Fibroblast of lung (primary cell): ENCODE data around the gene STK32B. TPM values are rescaled to one million over a fixed set of nuclear protein-coding genes. Genes with fewer than 3 reads are reported as not detected.

Experiments
- DNase-seq, 2 donors: peaks; one replicate each; pipeline versions ENCODE4 v3.0.0 to v3.0.0-alpha.2; 2010; ENCODE audit warnings: low read depth in 2 of 2
- H2AFZ ChIP-seq: 2 replicates; pipeline ENCODE4 v1.5.1; 2012; ENCODE audit warnings: low read length, control low read depth, inconsistent platforms
- H3K27ac ChIP-seq: 2 replicates; pipeline ENCODE4 v1.5.1; 2011; ENCODE audit warnings: low read length, control low read depth; ENCODE audit not compliant: insufficient read depth
- H3K27me3 ChIP-seq: 2 replicates; pipeline ENCODE4 v1.5.1; 2011; ENCODE audit warnings: mild to moderate bottlenecking, low read length; ENCODE audit not compliant: control insufficient read depth, insufficient read depth
- H3K36me3 ChIP-seq: 2 replicates; pipeline ENCODE4 v1.5.1; 2011; ENCODE audit warnings: low read length; ENCODE audit not compliant: control insufficient read depth, insufficient read depth
- H3K4me1 ChIP-seq: 2 replicates; pipeline ENCODE4 v1.5.1; 2011; ENCODE audit warnings: low read length; ENCODE audit not compliant: control insufficient read depth, insufficient read depth; ENCODE audit errors: extremely low read depth
- H3K4me2 ChIP-seq: 2 replicates; pipeline ENCODE4 v1.5.1; 2011; ENCODE audit warnings: low read length, control low read depth; ENCODE audit not compliant: insufficient read depth; ENCODE audit errors: extremely low read depth
- H3K4me3 ChIP-seq, 4 experiments: fragments of 200-600 bp in 1 of 4; sonication (generic) in 1 of 4; replicated peaks in 1 of 4; 2 replicates each; pipeline ENCODE4 v1.5.1; 2011 to 2016; ENCODE audit warnings: low read length in 4 of 4, low read depth in 3 of 4, mild to moderate bottlenecking in 3 of 4, control low read depth in 2 of 4, inconsistent platforms in 1 of 4, mixed read lengths in 1 of 4; ENCODE audit not compliant: insufficient read depth in 1 of 4; ENCODE audit errors: control extremely low read depth in 1 of 4
- H3K79me2 ChIP-seq: 2 replicates; pipeline ENCODE4 v1.5.1; 2012; ENCODE audit warnings: mild to moderate bottlenecking, low read length, inconsistent platforms; ENCODE audit not compliant: control insufficient read depth, insufficient read depth
- H3K9ac ChIP-seq: 2 replicates; pipeline ENCODE4 v1.5.1; 2011; ENCODE audit warnings: mild to moderate bottlenecking, low read length, control low read depth; ENCODE audit not compliant: insufficient read depth
- H3K9me3 ChIP-seq: 2 replicates; pipeline ENCODE4 v1.5.1; 2012; ENCODE audit warnings: low read depth, low read length; ENCODE audit not compliant: control insufficient read depth, insufficient read depth
- H4K20me1 ChIP-seq: 2 replicates; pipeline ENCODE4 v1.5.1; 2011; ENCODE audit warnings: low read length; ENCODE audit not compliant: control insufficient read depth, insufficient read depth; ENCODE audit errors: extremely low read depth
- EZH2 ChIP-seq: IDR thresholded peaks from 2 replicates; pipeline ENCODE4 v1.5.1; 2012; ENCODE audit warnings: low read length, control low read depth, mild to moderate bottlenecking; ENCODE audit errors: missing control alignments
- polyA plus RNA-seq, 2 donors: library from polyadenylated mRNA; depleted of rRNA in 1 of 2; stranded (reverse) in 1 of 2; unstranded in 1 of 2; fragments of >200 nt; gene quantifications; 2 replicates each; pipeline ENCODE4 v1.2.1, GENCODE V29; 2011 to 2012; ENCODE audit warnings: missing spikeins in 1 of 2
- total RNA-seq: library from RNA; depleted of rRNA; stranded (reverse); fragments of >200 nt; gene quantifications from 2 replicates; pipeline ENCODE4 v1.2.1, GENCODE V29; 2014
- TF ChIP-seq, protein P1 (sequence below), 2 donors: IDR thresholded peaks in 1 of 2; conservative IDR thresholded peaks in 1 of 2; 1 replicate in 1 of 2; 2 replicates in 1 of 2; pipeline ENCODE4 v1.5.1; 2011 to 2012; ENCODE audit warnings: low read length in 2 of 2, control low read depth in 1 of 2, inconsistent platforms in 1 of 2, low read depth in 1 of 2, mild to moderate bottlenecking in 1 of 2

STK32B gene
- total and polyA plus RNA-seq, 2 donors (not counting 1 experiment from before 2014, with no cell fraction given): 0.50 to 1.4 TPM

DNA sequence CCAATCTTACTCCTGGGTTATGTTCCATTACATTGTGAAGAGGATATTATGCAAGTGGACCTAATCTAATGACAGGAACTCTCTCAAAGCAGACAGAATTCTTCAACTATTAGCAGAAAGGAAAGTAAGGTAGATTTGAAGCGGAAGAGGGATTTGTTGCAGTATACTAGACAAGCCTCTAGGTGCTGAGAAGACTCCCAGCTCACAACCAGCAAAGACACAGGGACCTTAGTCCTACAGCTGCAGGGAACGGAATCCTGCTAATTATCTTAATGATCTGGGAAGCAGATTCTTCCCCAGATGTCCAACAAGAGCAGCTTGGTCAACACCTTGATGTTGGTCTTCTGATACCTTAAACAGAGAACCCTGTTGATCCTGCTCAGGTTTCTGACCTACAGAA, 73.6 kb downstream of the STK32B start:
- DNase-seq: no peak
- Histone ChIP-seq H4K20me1 (no peaks in the 10 kb centered on the region), H3K27me3 (no peaks in the 10 kb centered on the region), H3K27ac (no peak overlapping the region), H3K9ac (no peak overlapping the region), H3K4me2 (no peak overlapping the region), H3K4me3 (no peak overlapping the region), H3K4me1 (no peaks in the 10 kb centered on the region), H3K36me3 (no peaks in the 10 kb centered on the region), H2AFZ (no peak overlapping the region), H3K9me3 (no peaks in the 10 kb centered on the region), H3K79me2 (no peaks in the 10 kb centered on the region)
- no peak for TF ChIP-seq EZH2
- TF ChIP-seq, protein P1, sequence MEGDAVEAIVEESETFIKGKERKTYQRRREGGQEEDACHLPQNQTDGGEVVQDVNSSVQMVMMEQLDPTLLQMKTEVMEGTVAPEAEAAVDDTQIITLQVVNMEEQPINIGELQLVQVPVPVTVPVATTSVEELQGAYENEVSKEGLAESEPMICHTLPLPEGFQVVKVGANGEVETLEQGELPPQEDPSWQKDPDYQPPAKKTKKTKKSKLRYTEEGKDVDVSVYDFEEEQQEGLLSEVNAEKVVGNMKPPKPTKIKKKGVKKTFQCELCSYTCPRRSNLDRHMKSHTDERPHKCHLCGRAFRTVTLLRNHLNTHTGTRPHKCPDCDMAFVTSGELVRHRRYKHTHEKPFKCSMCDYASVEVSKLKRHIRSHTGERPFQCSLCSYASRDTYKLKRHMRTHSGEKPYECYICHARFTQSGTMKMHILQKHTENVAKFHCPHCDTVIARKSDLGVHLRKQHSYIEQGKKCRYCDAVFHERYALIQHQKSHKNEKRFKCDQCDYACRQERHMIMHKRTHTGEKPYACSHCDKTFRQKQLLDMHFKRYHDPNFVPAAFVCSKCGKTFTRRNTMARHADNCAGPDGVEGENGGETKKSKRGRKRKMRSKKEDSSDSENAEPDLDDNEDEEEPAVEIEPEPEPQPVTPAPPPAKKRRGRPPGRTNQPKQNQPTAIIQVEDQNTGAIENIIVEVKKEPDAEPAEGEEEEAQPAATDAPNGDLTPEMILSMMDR (conservative IDR thresholded peaks at IDR 0.05 in 1 of 2, IDR thresholded peaks at IDR 0.05 in 1 of 2; ENCODE audit: low read depth in 1 of 2, low read length in 2 of 2): no peak

DNA sequence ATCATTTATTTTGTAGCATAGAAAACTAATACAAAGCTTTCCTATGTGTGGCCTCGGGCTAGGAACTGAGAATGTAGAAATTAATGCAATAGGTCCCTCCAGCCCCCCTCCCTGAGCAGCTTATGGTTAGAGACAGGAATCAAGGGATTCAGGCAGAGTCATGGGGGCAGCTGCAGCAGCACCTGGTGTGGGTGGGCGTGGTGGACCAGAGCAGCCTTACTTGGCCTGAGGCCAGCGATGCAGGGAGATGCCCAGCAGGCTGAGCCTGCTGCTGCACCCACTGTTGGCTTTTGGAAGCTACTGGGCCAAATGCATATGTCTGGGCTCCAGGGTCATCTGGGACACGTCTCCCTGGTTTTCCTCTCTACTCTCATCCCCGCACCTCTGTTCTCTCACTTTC, 74.0 kb downstream of the STK32B start:
- Histone ChIP-seq H3K27ac (no peak overlapping the region), H3K4me2 (no peak overlapping the region), H3K9ac (no peak overlapping the region), H3K4me1 (no peaks in the 10 kb centered on the region), H4K20me1 (no peaks in the 10 kb centered on the region), H2AFZ (no peak overlapping the region), H3K79me2 (no peaks in the 10 kb centered on the region), H3K27me3 (no peaks in the 10 kb centered on the region), H3K4me3 (no peak overlapping the region), H3K36me3 (no peaks in the 10 kb centered on the region), H3K9me3 (no peaks in the 10 kb centered on the region)
- no peak for TF ChIP-seq EZH2
- TF ChIP-seq, protein P1 (conservative IDR thresholded peaks at IDR 0.05 in 1 of 2, IDR thresholded peaks at IDR 0.05 in 1 of 2; ENCODE audit: low read depth in 1 of 2, low read length in 2 of 2): no peak
- DNase-seq: no peak

DNA sequence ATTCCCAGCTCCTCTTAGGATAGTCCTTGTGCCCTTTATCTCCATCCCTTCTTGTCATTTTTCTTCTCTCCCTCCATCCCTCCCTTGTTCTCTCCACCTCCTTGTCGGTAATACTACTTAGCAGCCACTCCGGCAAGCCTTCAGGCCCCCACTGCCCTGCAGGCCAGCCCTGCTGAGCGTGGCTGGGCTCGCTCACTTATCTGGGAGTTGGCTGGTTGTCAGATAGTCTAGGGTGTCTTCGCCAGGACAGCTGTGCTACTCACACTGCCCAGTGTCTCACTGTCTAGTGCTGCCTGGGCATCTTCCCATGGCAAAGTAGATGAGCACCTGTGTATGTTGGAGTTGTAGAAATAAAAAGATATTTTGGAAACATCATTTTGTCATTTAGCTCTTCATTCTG, 75.0 kb downstream of the STK32B start:
- Histone ChIP-seq H3K4me3 (no peak overlapping the region), H3K27ac (no peak overlapping the region), H3K79me2 (no peaks in the 10 kb centered on the region), H3K4me2 (no peak overlapping the region), H3K36me3 (no peaks in the 10 kb centered on the region), H2AFZ (no peak overlapping the region), H4K20me1 (no peaks in the 10 kb centered on the region), H3K4me1 (no peaks in the 10 kb centered on the region), H3K9me3 (no peaks in the 10 kb centered on the region), H3K27me3 (no peaks in the 10 kb centered on the region), H3K9ac (no peak overlapping the region)
- DNase-seq: no peak
- TF ChIP-seq EZH2: no peak
- TF ChIP-seq, protein P1 (conservative IDR thresholded peaks at IDR 0.05 in 1 of 2, IDR thresholded peaks at IDR 0.05 in 1 of 2; ENCODE audit: low read depth in 1 of 2, low read length in 2 of 2): no peak
